ENCODE measurements around the gene ZNF646. TPM values are rescaled to one million over a fixed set of nuclear protein-coding genes. Genes with fewer than 3 reads are reported as not detected.
A peak's percentile ranks its signal among the peaks of the same experiment; 100 is the strongest.

Gene ZNF646
- total RNA-seq, 4 donors from 2014 or later = 12.0 to 26.7 (median 23.5) TPM

DNA sequence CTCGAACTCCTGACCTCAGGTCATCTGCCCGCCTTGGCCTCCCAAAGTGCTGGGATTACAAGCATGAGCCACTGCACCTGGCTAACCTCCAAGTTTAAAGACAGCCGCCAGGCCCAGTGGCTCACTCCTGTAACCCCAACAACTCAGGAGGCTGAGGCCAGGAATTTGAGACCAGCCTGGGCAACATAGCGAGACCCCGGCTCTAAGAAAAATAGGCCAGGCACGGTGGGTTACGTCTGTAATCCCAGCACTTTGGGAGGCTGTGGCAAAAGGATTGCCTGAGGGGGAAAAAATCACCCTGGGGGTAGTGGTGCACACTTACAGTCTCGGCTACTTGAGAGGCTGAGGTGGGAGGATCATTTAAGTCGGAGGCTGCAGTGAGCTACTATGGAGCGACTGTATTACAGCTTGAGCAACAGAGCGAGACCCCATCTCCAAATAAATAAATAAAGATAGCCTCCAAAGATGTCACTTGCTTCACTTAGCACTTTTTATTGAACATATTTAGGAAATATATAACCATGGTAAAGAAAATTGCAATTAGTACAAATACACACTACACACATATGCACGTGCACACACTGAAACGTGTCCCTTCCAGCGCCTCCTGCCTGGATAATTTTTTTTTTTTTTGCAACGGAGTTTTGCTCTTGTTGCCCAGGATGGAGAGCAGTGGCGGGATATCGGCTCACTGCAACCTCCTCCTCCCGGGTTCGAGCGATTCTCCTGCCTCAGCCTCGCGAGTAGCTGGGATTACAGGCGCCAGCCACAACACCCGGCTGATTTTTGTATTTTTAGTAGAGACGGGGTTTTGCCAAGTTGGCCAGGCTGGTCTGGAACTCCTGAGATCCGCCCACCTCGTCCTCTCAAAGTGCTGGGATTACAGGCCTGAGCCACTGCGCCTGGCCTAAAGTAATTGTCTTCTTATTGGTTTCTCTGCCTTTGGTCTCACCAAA lies 32.6 kb downstream of the ZNF646 start:
- WGBS, 2 donors (ENCODE audit: low coverage in 1 of 2) = 88 to 91% methylated on average over 16 to 28 of the region's 28 CpGs
- no peaks in the 10 kb centered on the region for H3K36me3 ChIP-seq
- intact Hi-C loops (cut with DNase I; ENCODE audit: low total_unique reads) (no loop called here), in situ Hi-C loops (cut with MboI; ENCODE audit: low pct_ligation_motif_present in 1 of 4, low pct_unique_long_range_greater_than_20kb in 1 of 4, low sequenced_read_pairs in 3 of 4) (no loop called here)
- H3K4me3 ChIP-seq = no peak overlapping the region
- no peaks in the 10 kb centered on the region for H3K9me3 ChIP-seq
- DNase-seq = no peak
- peaks cover 3 to 26% (median 22%) of the 10 kb centered on the region in 4 donors for H3K4me1 ChIP-seq
- TF ChIP-seq EP300 (IDR thresholded peaks at IDR 0.05; ENCODE audit: low read depth) = no peak
- H3K27me3 ChIP-seq = no peaks in the 10 kb centered on the region
- peak overlapping the region in 2 of 4 donors; percentile 63 to 82 for H3K27ac ChIP-seq

DNA sequence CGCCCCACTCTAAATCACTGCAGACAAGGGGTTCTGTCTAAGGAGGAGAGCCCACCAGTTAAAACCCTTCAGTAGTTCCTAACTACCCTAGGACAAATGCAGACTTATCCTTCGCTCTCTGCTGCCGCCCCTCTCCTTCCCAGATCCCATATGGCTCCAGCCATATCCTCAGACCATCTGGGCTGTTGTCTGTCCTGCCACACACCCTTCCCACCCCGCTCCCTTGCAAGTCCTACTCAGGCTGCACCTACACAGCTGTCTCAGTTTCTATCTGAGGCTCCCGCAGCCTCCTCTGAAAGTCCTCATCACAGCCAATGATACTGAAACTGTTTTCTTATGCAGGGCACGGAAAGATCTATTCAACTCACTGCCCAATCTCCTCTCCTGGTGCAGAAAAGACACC lies 33.2 kb downstream of the ZNF646 start:
- in situ Hi-C loops (cut with MboI; ENCODE audit: low pct_ligation_motif_present in 1 of 4, low pct_unique_long_range_greater_than_20kb in 1 of 4, low sequenced_read_pairs in 3 of 4) = no loop called here
- H3K4me3 ChIP-seq = no peak overlapping the region
- intact Hi-C loops (cut with DNase I; ENCODE audit: low total_unique reads) = no loop called here

DNA sequence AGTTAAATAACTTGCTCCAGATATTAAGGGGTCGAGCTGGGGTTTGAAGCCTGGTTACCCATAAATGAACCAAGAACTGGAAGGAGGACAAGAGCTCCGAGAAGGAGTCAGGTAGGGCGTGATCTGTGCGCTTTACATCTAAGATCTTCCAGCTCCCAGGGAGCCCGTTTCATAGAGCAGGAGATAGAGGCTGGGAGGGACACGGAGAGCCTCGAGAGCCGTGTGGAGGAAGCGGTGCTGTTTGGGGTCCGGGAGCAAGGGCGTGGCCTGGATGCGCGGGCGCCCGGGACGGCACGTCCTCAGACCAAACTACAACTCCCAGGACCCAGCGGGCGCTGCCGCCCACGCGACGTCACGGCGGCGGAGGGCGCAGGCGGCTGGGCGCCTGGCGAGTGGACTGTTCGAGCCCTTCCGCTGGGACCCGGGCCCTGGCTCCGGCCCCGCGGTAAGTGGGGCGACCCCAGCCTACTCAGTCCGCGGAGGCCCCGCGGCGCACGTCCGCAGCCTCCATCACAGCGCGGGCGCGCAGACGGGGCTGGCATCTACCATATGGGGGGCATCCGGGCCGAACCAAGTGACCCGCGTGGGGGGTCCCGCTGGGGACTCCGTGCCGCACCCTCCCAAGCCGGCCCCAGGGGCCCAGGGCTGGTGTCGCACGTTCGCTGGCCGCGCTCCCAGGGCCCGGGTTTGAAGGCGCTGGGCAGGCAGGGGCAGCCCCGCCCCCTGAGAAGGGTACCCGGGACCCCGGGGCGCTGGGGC lies 34.0 kb downstream of the ZNF646 start, which contains the start of gene BCKDK:
Gene BCKDK (plus strand): TSS at position 352 of the 759 bp plus-strand sequence. CDS start 838 bp downstream, outside the sequence.
- in situ Hi-C loops (cut with MboI; ENCODE audit: low pct_ligation_motif_present in 1 of 4, low pct_unique_long_range_greater_than_20kb in 1 of 4, low sequenced_read_pairs in 3 of 4) (no loop called here), intact Hi-C loops (cut with DNase I; ENCODE audit: low total_unique reads) (no loop called here)
- peak; percentile 77 for DNase-seq
- peaks cover 3 to 30% (median 22%) of the 10 kb centered on the region in 4 donors for H3K4me1 ChIP-seq
- H3K36me3 ChIP-seq = peaks cover 0 to 5% (median 3%) of the 10 kb centered on the region in 4 donors
- peak within 1 kb of the TSS; percentile 86 to 94 (median 92) for H3K27ac ChIP-seq
- H3K9me3 ChIP-seq = no peaks in the 10 kb centered on the region
- no peaks in the 10 kb centered on the region for H3K27me3 ChIP-seq
- WGBS, 2 donors (ENCODE audit: low coverage in 1 of 2) = 6% methylated on average over 35 of the region's 68 CpGs; no CpG with 5 or more reads in 1 of the 2 donors
- TF ChIP-seq POLR2AphosphoS5 (IDR thresholded peaks at IDR 0.05) = peak; percentile 42 to 79 (median 75)
- TF ChIP-seq POLR2A (IDR thresholded peaks at IDR 0.05) = peak; percentile 50
- no peak for TF ChIP-seq EP300 (IDR thresholded peaks at IDR 0.05; ENCODE audit: low read depth)
- H3K4me3 ChIP-seq = peak within 1 kb of the TSS; percentile 72 to 98 (median 91)

More for the DNA sequence above, 33.2 kb downstream of the ZNF646 start:
- Histone ChIP-seq H3K27me3 (no peaks in the 10 kb centered on the region), H3K9me3 (no peaks in the 10 kb centered on the region), H3K4me1 (peaks cover 3 to 26% (median 22%) of the 10 kb centered on the region in 4 donors), H3K27ac (peak overlapping the region in 3 of 4 donors; percentile 21 to 89 (median 86)), H3K36me3 (peaks cover 0 to 5% (median 3%) of the 10 kb centered on the region in 4 donors)
- 86 to 94% methylated on average over 3 to 6 of the region's 6 CpGs for WGBS, 2 donors (ENCODE audit: low coverage in 1 of 2)
- TF ChIP-seq POLR2AphosphoS5 (IDR thresholded peaks at IDR 0.05) (no peak), POLR2A (IDR thresholded peaks at IDR 0.05) (no peak), EP300 (IDR thresholded peaks at IDR 0.05; ENCODE audit: low read depth) (no peak)
- TF ChIP-seq, protein P1, sequence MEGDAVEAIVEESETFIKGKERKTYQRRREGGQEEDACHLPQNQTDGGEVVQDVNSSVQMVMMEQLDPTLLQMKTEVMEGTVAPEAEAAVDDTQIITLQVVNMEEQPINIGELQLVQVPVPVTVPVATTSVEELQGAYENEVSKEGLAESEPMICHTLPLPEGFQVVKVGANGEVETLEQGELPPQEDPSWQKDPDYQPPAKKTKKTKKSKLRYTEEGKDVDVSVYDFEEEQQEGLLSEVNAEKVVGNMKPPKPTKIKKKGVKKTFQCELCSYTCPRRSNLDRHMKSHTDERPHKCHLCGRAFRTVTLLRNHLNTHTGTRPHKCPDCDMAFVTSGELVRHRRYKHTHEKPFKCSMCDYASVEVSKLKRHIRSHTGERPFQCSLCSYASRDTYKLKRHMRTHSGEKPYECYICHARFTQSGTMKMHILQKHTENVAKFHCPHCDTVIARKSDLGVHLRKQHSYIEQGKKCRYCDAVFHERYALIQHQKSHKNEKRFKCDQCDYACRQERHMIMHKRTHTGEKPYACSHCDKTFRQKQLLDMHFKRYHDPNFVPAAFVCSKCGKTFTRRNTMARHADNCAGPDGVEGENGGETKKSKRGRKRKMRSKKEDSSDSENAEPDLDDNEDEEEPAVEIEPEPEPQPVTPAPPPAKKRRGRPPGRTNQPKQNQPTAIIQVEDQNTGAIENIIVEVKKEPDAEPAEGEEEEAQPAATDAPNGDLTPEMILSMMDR (IDR thresholded peaks at IDR 0.05) = no peak
- DNase-seq = no peak

DNA sequence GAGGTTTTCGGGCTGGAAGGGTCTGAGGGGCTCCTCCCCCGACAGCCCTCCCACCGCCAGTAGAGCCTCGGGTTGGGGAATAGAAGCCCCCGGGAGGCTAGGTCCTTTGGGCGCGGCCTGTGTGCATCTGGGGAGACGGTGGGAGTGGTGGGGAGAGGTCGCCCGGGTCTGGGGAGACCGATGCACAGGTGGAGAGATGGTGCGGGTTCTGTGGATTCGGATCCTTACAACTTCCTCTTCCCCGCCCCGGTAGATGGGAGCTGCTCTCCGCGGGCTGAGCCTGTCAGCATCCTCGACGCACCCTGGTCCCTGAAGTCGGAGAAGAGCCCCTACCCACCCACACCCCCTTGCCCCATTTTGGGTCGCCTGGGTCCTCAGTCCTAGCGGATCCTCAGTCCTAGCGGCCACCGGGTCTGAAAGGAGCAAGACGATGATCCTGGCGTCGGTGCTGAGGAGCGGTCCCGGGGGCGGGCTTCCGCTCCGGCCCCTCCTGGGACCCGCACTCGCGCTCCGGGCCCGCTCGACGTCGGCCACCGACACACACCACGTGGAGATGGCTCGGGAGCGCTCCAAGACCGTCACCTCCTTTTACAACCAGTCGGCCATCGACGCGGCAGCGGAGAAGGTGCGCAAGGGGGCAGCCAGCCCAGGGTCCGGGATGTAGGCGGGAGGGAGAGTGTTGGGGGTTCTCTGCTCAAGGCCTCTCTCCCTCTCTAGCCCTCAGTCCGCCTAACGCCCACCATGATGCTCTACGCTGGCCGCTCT lies 34.8 kb downstream of the ZNF646 start:
- H3K27me3 ChIP-seq = no peaks in the 10 kb centered on the region
- H3K4me3 ChIP-seq = peak overlapping the region; percentile 72 to 98 (median 91)
- in situ Hi-C loops (cut with MboI; ENCODE audit: low pct_ligation_motif_present in 1 of 4, low pct_unique_long_range_greater_than_20kb in 1 of 4, low sequenced_read_pairs in 3 of 4) = no loop called here
- H3K27ac ChIP-seq = peak overlapping the region; percentile 86 to 94 (median 92)
- H3K4me1 ChIP-seq = peaks cover 3 to 38% (median 26%) of the 10 kb centered on the region in 4 donors
- peaks cover 0 to 5% (median 3%) of the 10 kb centered on the region in 4 donors for H3K36me3 ChIP-seq
- WGBS, 2 donors (ENCODE audit: low coverage in 1 of 2) = 55 to 96% methylated on average over 4 to 32 of the region's 57 CpGs
- TF ChIP-seq, protein P1 (IDR thresholded peaks at IDR 0.05) = no peak
- no peak for TF ChIP-seq POLR2A (IDR thresholded peaks at IDR 0.05)
- TF ChIP-seq EP300 (IDR thresholded peaks at IDR 0.05; ENCODE audit: low read depth) = no peak
- TF ChIP-seq POLR2AphosphoS5 (IDR thresholded peaks at IDR 0.05) = no peak
- no peaks in the 10 kb centered on the region for H3K9me3 ChIP-seq
- intact Hi-C loops (cut with DNase I; ENCODE audit: low total_unique reads) = no loop called here
- DNase-seq = no peak

All from transverse colon (tissue), 4 donors.